ENCODE data around the gene KSR1.
"Not testable (repeated sequence)": the region's sequence is repeated elsewhere in the genome, so short reads cannot be mapped to it uniquely, and the experiment has no call there.

Gene KSR1

GRCh38 chr17:27455914-27456680 is at the start of gene KSR1:
TSS of gene KSR1 (plus strand) at chr17:27456448. CDS start at chr17:27456644, 196 bp downstream.
- peak; percentile 98 for DNase-seq

DNA sequence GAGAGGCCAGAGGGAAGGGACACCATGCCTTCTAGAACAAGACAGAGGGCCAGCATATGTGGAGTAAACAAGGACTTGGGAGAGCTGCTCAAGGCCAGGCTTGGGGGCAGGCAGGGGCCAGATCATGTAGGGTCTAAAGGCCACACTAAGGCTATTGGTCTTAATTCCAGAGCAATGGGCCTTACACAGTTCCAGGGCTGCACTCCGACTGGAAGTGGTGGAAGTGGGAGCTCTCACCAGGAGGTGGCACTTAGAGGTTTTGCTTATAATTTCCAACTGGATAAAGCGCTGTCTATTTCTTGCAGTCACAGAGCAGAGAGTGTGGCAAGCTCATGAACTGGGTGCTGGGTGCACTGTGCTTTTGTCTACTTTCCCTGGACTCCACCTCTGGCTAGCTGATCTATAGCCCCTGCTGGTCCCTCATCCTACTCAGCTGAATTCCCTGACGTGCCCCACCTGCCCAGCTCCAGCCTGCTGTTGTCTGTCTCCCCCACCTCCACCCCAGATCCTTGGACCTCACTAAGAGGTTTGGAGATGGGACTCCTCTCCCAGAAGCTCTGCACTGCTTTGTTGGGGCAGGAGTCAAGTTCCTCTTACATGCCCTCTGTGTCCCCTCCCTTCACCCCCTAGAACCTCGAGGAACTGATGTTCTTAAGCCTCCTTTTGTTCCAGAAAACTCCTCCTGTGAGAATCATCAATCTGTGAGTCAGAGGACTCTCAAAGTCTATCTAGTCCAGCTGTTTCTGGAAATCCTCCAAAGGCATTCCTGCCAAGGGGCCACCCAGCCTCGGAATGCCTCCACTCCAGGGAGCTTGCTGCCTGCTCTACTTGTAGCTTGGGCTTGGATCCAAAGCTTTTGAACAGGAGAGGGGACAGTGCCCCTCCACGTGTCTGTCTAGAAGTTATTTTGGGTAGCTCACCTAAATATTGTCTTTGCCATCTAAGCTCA is 48.1 kb upstream of the KSR1 start:
- no peak for DNase-seq

- DNase-seq: no peak
Measured at GRCh38 chr17:27408891-27409290, 47.4 kb upstream of the KSR1 start.

DNA sequence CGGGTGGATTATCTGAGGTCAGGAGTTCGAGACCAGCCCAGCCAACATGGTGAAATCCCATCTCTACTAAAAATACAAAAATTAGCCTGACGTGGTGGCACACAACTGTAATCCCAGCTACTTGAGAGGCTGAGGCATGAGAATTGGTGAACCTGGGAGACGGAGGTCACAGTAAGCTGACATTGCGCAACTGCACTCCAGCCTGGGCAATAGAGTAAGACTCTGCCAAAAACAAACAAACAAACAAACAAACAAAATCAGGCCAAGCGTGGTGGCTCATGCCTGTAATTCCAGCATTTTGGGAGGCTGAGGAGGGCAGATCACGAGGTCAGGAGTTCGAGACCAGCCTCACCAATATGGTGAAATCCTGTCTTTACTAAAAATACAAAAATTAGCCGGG is 44.1 kb upstream of the KSR1 start:
- not testable (repeated sequence) for DNase-seq

- no peak for DNase-seq
Measured at GRCh38 chr17:27413315-27413714, 42.9 kb upstream of the KSR1 start.

DNA sequence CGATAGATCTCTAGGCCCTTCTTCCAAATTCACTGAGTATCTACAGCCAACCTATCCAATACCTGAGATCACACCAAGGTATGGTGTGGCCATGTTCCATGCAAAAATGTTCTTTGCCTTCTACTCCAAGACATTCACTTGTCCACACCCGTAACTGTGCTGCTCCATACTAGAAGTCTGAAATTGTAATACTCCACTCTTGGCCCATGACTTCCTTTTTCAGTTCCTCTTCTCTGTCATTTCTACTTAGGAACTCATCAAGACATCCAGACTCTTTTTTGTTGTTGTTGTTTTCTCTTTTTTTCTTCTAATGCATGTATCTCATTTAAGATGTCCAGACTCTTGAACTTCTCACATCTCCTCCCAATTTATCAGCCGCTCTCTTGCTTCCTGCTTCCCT is 42.5 kb upstream of the KSR1 start:
- no peak for DNase-seq

GRCh38 chr17:27414271-27414670 is 42.0 kb upstream of the KSR1 start:
- DNase-seq: no peak

- no peak for DNase-seq
Measured at GRCh38 chr17:27414694-27415093, 41.6 kb upstream of the KSR1 start.

- no peak for DNase-seq
Measured at GRCh38 chr17:27415120-27415795, 41.0 kb upstream of the KSR1 start.

DNA sequence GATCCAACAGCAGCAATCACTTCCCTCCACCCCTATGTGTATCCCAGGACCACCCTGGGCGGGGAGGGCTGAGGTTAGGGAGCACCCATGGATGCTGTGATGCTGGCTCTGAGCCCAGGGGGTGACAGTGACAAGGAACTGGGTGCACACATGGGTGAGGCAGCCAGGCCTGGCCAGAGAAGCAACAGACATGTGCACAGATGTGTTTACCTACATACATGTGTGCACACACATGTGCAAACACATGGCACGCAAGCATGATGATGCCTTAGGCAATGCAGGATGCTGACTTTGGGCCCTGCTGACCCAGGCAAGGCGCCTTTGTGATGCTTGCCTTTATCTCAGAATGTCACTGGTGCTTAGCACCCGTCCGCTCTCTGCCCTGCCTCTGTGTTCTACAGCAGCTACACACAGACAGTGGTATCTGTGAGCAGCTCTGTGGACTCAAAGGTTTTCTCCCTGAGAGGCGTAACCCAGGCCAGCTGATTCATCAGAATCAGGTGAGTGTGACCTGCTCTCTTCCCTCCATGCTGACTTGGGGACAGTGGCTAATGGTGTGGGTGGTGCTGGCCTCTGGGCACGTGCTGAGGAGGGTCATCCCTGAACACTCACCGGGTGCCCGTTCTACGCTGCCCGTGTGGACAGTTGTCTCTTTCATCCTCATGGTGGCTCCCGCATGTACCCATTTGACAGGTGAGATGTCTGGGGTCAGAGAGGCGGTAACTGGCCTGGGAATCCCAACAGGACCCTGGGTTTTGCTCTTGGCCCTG is 38.5 kb upstream of the KSR1 start:
- no peak for DNase-seq

DNA sequence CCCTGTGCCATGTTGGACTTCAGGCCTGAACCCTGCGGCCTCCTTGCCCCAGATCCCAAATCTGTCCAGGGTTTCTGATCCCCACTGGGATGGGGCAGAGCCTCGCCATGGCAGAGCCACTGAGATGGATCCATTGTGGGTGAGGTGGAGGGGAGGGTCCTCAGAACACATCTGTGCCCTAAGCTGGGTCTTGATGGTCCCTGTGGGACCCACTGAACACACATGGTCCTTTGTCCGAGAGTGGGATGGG is 38.0 kb upstream of the KSR1 start:
- DNase-seq: no peak

DNA sequence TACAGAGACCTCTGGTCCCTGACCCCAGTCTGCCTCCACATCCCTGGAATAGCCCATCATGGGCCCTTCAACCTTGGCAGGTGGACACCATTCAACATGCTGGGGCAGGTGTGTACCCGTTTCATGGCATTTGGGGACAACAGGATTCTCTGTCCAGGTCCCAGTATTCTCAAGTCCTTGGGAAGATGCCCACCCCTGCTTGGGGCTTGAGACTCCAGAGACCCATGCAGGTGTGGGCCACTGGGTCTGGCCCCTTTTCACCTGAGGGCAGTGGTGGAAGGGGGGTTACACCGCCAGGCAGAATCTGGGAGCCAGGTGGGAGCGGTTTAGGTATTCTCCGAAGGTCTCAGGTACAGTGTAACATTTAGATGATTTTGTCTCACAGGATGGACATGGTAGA is 37.1 kb upstream of the KSR1 start:
- DNase-seq: no peak

DNA sequence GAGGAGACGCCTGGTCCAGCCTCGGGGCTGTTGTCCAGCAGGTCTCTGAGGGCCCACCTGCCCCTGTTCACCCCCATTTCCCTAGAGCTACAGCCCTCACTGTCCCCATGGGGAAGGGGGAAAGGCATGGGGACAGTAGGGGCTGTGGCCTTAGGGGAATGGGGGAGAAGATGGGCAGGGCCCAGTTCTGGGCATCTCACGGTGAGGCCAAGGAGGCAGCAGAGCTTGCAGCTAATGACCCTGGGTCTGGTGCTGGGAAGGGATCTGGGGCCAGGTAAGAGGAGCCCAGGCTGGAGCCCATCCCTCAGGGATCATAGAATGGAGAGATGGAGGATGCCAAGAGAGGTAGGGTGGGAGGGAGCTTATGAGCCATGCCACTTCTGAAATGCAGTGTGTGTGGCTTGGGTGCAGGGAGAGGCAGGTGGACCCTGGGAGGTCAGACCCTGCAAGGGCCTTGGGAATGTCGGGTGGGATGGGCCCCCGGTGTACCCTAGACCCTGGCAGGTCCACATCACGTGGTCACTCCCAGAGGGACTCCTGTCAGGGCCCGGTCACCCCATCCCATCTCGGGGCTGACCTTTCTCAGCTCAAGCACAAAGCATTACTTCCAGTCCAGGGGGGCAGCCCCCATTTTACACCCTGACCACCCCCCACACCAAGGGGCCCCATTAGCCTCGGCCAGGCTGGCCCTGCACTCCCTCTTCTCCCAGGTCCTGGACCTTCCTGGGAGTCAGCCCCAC is 35.9 kb upstream of the KSR1 start:
- DNase-seq: no peak

GRCh38 chr17:27421111-27421510 is 35.1 kb upstream of the KSR1 start:
- no peak for DNase-seq

GRCh38 chr17:27421626-27422025 is 34.6 kb upstream of the KSR1 start:
- DNase-seq: not testable (repeated sequence)

GRCh38 chr17:27422601-27423000 is 33.6 kb upstream of the KSR1 start:
- DNase-seq: no peak

DNA sequence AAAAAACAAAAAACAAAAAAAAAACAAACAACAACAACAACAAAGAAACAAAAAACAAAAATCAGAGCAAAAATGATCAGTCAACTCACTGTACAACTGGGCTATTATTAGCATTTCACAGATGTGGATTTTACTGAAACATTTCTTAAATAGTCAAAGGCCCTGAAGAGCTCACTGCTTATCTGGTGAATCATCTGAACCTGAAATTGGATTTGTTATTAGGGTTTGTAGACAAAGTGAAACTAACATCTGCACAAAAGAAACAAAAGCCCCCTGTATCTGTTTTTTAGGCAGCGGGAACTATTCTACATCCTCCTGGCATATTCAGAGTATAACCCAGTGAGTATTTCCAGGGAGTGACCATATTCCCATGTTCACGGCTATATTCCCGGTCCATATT is 32.6 kb upstream of the KSR1 start:
- no peak for DNase-seq

DNA sequence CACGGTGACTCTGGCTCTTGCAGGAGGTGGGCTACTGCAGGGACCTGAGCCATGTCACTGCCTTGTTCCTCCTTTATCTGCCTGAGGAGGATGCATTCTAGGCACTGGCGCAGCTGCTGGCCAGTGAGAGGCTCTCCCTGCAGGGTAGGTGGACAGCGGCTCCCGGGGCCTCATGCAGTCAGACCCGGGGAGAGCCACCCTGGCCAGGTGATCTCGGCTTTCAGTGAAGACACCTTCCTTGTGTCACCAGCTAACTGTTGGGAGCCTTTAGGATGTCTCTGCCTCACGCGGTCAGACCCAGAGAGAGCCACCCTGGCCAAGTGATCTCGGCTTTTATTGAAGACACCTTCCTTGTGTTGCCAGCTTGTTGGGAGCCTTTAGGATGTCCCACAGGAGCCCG is 31.7 kb upstream of the KSR1 start:
- DNase-seq: no peak

DNA sequence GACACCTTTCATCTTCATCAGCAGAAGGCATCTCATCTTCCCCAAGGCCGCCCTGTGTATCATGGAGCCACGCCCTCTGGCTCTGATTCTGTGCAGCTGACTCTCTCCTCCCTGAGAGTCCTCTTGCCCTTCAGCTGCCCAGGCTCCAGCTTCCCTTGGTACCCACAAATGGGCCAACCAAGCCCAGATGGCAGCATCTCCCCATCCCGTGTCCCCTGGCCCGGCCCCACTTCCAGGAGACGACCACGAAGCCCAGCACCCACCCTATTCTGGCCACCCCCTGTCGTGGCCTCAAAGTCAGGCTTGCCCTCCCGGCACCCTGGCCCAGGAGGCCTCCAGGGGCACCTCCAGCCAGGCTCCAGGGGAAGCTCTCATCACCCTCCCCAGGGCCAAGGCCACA is 31.3 kb upstream of the KSR1 start:
- no peak for DNase-seq

DNA sequence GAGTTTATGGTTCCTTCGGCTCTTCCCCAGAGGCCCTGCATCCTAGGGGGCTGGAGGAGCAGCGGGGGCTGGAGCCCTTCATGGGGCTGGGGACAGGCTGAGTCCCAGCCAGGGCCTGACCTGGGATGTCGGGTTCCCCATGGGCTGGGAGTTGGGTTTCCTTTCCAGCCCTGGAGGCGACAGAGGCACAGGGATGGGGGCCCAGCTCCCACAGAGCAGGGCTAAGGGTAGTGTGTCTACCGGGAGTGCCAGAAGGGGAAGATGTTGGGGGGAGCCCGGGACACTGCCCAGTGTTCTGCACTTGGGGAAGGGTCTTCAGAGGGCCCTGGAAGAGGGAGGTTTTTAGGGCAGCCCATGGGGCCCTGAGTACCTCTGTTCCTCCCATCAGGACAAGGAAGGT is 30.7 kb upstream of the KSR1 start:
- DNase-seq: not testable (repeated sequence)

DNA sequence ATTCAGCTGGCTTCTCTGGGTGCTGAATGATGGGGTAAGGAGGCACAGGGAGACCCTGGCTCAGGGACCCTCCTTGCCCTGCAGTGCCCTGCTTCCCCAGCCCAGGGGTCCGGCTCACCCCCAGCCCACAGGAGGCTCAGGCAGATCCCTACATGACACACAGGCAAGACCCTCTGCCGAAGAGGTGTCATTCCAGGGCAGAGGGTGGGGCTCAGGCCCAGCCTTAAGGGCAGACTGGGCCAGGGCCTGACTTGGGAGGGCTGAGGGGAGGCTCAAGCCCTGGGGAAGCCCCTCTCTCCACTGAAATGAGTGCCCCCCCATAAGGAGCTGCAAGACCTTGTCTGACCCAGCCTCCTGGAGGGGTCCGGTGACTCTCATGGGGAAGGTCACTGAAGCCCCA is 30.3 kb upstream of the KSR1 start:
- no peak for DNase-seq

GRCh38 chr17:27426471-27426870 is 29.8 kb upstream of the KSR1 start:
- not testable (repeated sequence) for DNase-seq
